ENCODE measurements around the gene EPHA5.

The EPHA5 gene

DNA sequence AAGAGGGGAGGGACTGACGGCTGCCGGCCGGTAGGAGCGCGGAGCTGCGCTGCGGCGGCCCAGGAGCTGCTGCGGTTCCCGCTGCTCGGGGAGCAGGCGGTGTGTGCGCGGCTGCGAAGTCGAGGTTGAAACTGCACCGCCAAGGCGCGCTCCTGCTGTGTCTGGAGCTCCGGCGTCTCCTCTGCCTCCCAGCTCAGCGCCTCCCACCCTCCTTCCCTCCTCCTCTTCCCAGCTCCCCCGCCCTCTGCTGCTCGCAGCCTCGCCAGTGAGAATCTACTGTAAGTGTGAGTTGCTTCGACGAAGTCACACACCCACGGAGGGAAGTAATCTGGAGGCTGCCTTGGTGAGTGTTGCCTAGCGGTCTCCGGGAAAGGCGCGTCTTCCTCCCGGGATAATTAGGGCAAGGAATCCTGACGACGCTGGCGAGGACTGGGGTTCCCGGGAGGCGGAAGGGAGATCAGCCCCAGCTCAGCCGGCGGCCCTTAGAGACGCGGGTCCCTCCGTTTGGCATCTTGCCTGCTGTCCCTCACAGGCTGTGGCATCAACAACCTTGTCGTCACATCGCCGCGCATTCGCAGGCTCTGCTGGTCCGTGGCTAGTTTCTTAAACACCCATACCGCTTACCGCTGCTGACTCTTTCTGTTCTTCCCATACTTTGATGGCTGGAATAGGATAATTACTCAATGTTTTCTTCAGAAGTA, at the start of gene EPHA5:
EPHA5 (minus strand) TSS at position 159 of the 701 bp plus-strand sequence. CDS start 747 bp downstream, outside the sequence.
- peak; percentile 75 for DNase-seq

DNA sequence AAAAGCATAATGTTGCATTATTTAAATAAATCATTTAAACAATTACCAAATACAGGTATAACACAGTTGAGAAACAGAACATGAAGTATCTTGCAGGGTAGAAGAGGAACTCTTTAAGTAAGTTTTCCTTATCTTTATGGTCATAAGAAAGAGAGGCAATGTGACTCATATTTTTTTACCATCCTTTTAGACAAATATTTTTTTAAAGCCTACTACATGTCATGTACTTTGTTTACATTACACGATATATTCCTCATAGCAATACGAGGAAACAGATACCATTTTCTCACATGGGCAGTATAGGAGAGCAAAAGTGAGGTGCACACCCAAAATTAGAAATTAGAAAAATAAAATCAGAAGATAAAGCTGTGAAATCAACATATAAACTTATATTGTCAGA, 49.3 kb upstream of the EPHA5 start:
- DNase-seq: no peak

DNA sequence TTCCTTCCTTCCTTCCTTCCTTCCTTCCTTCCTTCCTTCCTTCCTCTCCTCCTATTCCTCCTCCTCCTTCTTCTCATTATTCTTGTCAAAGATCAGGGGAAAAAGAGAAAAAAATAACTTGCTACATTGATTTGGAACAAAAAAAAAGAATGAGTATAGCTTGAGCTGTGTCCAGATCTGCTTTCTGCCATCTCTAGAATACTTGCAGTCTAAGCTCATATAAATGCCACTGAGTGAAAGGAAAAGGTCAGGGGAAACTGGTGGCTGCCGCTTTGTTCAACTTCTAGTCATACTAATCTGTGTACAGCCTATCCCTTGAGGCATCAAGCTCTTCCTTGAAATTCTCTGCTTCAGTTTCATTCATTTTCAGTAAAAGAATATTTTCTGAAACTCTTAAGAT, 28.3 kb upstream of the EPHA5 start:
- DNase-seq: no peak

DNA sequence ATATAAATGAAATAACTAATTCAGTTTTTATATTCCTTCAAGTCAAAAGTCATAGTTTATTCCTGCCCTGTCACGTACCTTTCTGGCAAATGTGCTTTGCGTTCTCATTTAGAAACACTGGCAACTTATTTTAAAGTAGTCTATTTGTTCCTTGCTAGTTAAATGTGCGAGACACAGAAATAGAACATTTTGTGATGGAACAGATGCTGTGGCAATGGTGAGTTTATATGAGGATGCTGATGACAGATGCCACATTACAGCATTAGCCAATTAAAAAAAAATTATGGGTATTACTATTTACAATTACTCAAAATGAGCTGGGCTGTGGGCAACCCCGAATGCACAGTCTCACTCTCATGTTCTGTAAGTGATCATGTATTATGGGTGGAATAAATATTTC, 26.1 kb upstream of the EPHA5 start:
- no peak for DNase-seq

DNA sequence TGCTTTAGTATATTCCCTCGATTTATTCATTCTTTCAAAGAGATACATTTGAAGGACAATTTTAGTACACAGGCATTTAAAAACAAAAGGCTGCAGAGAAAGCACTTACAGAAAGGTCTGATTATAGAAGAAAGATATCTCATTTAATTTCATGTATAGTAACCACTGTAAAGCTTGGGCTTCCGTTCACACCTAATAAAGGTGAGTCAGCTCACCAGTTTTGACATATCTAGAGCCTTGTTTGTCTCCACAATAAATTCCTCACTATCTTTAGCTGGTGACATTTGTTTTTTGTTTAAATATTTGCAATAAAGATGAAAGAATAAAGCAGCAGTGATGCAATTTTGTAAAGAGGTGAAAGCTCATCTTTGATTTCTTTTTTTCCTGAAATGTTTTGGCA, 1.1 kb upstream of the EPHA5 start:
- DNase-seq: peak; percentile 13

DNA sequence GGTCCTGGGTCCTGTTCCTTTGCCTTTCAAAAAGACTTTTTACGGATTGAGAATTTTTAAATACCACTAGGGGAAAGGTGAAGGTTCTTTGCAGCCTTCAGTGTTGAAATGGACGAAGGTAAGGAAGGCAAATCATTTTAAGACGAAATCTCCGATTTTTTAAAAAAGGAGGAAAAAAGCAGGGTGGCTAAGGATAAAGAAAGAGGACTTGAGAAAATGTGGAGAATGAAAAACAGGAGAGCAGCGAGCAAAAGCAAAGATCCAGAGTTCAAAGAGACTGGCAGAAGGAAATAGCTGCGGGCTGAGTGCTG, 314 bp downstream of the EPHA5 start:
- DNase-seq: no peak

DNA sequence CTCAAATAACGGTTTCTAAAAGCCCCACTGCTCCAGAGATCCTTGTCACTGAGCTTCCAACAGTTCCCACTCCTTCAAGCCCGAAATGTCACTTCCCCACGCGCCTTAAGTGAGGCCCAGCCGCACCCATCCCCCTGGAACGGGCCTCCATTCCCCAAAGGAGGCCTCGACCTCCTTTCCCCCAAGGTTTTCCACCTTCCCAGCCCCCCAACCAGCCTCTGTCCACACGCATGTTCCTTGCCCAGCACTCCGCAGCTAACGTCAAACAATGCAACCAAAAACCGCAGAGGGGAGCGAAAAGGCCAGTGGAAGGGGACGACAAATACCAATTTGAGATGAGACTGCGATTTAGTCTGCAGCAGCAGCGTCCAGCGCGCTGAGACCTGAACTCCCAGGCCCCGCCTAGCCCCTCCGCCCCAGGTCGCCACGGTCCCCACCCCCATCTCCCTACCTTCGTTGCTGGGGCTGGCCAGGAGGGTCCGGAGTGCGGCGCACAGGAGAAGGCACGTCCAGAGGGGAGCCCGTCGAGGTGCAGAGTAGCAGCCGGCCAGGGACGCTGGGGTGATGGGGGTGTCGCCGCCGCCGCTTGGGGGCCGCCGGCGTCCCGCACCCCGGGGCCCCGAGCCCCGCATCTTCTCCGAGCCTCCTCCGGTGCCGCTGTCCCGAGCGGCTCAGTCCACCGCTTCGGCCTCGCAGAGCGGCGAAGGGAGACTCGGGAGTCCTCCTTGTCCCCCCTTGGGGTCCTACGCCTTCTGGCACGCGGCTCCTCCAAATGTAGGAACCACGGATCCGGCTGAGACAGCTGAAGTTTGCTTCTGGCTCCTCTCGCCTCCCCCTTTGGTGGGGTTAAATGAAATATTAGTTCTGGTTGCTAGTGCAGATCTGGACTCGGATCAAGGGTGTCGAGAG, 924 bp downstream of the EPHA5 start:
- no peak for DNase-seq

DNA sequence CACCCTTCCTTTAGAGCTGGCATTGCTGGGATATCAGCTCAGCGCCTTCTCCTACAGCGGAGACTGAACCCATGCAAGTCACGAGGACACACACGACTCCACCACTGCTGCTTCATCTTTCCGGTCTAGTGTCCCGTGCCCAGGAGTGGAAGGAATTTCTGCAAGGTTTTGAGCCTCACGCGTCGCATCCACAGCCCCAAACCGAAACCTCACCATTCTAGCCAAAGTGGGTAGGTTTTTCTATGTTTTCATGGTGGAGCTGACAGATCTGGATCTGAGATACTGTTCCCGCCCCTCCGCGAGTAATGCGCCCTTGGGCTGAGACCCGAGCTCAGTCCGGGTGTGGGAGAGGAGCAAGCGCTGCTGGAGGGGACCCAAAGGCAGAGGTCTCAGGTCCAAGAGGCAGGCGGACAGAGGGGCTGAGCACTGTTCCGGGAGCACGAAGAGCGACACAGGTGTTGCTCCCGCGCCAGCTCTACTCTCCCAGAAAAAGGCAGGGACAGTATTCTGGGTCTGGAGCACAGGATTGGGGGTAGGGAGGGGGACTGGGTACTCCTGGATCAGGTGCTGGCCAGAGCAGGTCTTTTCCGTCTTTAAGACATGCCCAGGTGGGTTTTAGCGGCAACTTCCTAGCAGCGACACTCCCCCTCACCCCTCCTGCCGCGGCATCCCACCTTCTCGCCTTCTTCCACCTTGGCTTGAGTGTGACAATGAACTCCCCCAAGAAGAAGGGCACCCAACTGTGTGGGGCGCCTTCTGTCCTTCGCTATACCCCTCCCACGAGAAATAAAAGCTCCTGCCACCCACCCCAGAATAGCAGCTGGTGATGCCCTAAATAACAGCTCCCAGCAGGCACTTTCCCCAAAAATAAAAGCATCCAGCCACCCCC, 1.8 kb downstream of the EPHA5 start:
- DNase-seq: no peak

DNA sequence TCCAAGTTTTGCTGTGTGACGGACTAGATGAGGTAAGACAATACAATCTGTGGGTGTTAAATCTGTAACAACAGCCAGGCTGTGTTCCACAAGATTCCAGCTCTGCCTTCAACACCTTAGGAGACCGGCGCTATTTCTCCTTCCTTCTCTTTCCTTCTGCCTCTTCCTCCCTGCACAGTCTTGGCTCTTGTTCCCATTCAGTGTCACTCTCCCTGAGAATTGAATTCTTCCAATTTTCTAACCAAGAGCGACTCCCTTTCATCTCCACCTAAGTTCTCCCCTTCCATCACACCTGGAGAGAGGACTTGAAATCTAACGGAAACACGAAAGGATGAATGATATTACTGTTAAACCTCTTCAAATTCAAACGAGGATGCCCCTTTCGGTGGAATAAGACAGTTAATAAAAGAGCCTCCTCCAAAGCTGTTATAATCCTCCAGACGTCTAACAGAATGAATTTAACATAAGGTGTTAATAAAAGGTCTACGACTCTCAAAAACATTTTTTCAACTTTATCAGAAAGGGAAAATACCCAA, 2.7 kb downstream of the EPHA5 start:
- DNase-seq: no peak

DNA sequence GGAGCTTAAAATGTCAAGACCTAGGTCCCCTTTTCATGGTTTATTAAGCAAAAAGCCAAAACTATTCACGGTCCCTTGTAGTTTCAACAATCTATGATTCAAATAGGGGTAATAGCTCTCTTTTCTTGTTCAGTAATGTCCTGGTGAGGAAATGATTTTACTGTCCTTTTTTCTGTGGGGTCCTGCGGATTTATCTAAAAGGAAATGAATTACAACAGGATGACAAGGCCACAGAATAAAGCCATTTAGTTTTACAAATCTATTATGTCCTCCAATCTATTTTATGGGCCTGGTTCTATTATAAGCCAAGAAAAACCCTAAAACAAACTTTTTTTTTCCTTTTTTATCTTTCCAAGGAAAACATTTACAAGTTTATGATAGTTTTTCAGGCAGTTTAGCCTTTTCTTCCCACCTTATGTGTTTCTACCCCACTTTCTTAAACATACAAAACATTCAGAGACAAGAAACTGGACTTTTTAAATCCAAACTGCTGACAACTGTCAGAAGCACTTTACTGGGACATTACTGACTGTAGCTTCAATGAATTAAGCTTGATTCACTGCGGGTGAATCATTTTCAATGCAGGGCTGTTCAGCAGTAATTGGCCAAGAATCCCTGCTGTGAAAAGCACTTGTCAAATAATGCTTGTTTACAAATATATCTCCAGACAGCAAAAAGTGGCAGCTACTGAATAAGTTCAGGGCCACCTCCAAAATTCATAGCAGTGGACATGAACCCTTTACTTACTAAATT, 4.3 kb downstream of the EPHA5 start:
- no peak for DNase-seq

DNA sequence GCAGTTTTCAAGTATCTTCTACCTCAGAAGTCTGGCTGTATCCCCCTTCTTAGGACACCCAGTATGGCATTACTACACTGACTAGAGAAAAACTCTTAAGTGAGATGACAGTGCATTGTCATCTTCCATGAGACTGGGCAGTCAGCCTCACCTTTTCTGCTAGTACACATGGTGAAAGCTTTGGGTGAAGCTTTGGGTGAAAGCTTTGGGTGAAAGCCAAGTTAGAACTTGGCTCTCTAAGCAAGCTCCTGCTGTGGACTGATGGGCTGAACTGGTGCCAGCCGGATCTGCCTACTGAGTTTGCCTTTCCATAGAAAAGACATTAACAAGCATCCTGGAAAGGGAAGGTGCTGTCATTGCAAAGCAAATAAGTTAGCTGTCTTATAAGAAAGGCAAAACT, 8.8 kb downstream of the EPHA5 start:
- DNase-seq: peak; percentile 68

DNA sequence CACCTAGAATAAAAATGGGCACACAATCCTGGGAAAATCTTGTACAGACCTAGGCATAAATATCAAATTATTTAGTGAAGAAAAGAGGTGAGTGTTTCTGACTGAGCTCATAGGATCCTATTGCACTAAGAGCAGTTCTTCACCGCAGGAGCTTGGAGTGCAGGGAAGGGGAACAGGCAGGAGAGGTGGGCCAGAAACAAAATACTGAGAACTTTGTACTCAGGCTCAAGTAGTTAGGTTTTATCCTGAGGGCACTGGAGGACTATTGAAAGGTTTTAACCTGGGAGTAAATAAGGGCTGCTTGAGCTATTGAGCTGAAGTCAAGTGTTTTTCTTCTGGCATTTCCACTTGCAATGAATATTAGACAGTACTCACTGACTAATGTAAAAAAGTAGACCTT, 12.2 kb downstream of the EPHA5 start:
- DNase-seq: no peak

DNA sequence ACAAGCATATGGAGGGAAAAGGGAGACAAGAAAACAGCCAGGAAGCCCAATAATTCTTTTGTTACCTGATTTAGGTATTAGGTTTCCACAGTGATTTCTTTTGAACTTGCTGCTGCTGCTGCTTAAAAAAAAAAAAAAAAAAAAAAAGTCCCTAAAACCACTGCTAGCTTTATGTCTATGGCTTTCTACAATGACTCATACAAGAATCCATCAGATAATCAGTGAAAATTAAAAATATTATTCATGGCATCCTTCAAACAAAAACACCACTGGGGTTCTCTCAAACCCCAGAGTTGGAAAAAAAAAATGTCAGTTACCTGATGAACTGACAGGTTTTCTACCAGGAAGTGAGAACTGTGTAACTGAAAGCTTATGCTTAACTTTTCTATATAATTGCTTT, 14.3 kb downstream of the EPHA5 start:
- DNase-seq: no peak

DNA sequence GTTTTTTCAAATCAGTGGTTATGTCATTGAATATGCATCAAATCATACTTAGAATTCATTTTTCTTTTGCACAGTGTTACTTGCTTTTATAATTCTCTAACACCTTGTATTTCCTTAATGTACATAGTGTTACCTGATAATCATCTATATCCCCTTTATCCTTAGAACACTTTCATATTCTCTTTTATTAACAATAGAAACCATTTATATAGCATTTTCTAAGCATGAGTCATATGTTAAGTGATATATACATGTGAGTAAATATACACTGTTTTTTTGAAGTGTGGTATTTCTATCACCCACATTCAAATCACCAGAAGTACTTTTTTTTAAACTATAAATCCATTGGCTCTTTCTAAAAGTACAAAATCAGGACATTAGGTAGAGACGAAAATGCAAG, 15.3 kb downstream of the EPHA5 start:
- DNase-seq: no peak

DNA sequence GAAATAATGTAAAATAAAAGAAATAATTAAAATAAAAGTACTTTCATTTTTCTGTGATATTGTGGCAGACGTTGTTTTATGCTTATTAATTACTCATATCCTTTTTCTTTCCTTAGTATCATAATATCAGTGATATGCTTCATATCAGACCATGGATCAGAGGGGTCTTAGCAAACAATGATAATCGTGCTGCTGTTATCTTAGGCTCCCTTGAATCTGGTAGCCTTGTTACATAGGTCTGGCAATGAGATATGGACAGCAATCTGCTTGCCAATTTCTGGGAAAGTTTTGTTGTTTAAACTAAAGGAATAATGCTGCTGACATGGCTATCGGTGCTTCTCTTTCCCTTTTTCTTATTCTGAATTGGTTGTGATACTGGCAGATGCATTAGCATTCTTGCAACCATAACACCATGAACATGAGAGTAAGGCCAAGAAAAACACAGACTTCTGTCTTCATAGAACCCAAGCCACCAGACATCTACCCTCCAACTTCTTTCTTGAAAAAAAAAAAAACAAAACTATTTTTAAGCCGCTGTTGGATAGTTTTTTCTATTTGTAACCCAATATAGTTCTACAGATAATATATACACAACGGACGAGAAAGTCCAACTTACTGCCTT, 16.4 kb downstream of the EPHA5 start:
- DNase-seq: no peak

DNA sequence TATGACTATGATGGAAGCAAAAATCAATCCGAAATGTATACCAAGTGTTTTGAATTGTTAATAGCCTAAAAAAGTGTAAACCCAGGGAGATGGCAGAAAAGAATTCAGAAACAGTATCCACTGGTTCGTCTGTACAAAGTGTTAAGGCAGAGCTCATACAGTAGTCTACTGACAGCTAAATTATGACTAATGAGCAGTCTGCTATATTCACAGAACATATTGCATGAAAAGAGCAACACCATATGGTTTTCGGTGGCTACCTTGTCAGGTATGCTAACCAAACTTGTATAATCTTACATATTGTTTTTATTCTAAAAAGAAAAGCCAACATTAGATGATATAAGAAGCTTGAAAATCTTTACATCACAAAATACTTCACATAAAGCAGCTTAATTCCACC, 18.5 kb downstream of the EPHA5 start:
- no peak for DNase-seq

DNA sequence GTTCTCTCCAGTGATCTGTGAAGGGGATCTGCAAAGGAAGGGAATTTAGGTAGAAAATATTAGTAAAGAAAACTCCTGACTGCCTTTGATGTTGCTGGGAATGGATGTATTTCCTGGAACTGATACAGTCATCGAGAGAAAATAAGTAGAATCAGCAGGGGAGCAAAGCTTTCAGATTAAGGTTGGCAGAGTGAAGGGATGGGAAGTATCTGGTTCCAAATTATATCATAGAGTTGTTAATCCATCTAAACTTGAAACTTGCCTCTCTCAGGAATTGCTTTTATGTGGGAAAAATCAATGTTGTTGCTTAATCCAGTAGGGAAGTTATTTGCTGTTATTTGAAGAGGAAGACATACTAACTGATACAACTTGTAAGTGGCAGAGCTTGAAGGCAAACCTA, 19.3 kb downstream of the EPHA5 start:
- DNase-seq: no peak

DNA sequence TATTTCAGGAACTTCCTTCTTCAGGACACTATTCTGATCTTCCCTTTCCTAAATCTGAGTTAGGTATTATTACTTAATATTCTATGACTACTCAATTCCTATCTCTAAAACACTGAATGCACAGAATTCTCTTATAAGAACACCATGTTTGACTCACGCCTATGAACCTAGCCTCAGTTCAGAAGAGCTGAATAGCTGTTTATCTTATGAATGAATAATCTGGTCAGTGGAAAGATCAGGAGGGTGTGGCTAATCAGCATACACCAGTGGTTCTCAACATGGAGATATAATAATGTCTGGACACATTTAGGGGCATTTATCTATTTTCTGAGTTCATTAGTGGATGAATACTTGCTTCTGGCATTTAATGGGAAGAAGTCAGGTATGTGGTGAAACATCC, 24.2 kb downstream of the EPHA5 start:
- no peak for DNase-seq

DNA sequence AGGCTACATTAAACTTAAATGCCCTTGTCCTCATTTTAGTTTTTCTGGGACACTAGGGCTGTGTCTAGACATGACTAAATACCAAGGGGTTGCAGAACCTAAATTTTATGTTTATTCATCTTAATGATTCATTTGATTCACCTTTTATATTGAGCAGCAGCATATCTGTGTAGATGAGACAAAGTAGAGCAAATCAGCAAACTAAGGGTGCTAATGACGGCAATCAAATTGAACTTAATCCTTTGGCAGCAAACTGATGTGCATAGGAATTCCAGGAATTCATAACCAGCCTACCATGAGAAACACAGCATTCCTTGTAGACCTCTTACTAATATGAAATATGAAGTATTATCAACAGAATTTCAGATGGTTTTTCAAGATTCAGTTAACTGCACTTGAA, 25.1 kb downstream of the EPHA5 start:
- DNase-seq: no peak

DNA sequence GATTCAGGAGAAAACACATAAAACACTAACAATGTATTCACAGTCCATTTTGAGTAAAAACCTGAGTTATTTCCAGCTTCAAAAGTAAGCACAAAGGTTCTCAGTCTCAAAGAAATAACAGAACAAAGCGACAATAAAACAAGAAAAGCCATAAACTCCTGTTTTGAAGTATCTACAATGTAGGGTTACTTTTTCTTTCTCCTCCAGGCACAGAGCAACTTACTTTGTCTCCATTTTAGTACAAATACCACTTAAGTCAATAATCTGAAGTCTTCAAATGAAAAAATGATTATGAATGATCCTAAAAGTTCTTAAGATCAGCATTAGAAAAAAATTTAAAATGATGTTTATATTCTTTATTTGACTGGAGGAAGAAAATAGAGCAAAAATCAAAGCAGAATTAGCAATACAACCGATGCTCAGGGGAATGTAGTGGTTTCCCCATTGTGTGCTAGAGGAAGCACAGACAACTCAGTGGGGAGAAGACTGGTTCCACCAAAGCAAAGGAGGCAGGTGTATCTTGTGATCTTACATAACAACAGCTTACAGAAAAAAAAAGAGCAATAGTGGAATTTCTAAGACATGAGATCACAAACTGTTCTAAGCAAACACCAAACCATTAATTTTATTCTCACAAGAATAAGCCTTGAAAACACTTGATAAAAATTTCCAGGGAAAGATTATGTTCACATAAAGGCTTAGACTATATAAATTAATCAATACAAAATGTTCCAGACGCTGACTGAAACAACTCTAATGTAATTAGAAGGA, 35.1 kb downstream of the EPHA5 start:
- no peak for DNase-seq

DNA sequence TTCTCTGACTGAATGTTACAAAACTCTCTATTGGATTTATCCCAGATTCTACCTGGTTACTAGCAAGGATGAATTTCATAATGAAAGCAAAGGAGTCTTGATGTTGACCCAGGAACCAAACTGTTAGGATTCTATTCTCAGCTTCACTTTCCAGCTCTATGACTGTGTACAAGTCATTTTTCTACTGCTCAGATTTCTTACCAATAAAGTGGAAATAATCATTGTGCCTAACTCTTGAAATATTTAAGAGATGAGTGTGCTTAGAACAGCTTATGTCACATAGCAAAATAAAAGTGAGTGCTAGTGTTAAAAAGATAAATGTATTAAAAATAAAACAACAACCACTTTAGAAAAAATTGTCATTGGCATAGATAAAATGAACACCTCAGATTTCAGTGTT, 45.6 kb downstream of the EPHA5 start:
- no peak for DNase-seq

Data from SHP77 treated with DMSO at 0.1 percent for 48 hours (cell line).